AG04449 (cell line): ENCODE results near the gene PDZRN4.

Source experiments
- CTCF ChIA-PET: fragments of 350-600 bp; formaldehyde crosslinking; extraction: SDS; loops from one replicate; lab custom pipeline; 2021; ENCODE audit warnings: antibody characterized with exemption; lab: Yijun Ruan, JAX
- POLR2A ChIA-PET: fragments of 400-600, 350-600 bp; formaldehyde crosslinking; extraction: SDS; loops from one replicate; lab custom pipeline; 2020; ENCODE audit warnings: antibody characterized with exemption, inconsistent platforms; lab: Yijun Ruan, JAX
- DNase-seq: peaks from one replicate; pipeline ENCODE4 v3.0.0-alpha.2; 2010; ENCODE audit warnings: low read depth, low spot score
- H3K4me3 ChIP-seq: 2 replicates; pipeline ENCODE4 v1.5.1; 2011; ENCODE audit warnings: low read depth, mild to moderate bottlenecking, control low read depth, low read length
- TF ChIP-seq, protein P1 (sequence below): IDR thresholded peaks from one replicate; pipeline ENCODE4 v1.5.1; 2011; ENCODE audit warnings: mild to moderate bottlenecking, moderate library complexity, low read length, control low read depth, inconsistent platforms; ENCODE audit not compliant: insufficient read depth; ENCODE audit errors: missing control alignments

PDZRN4 gene

DNA sequence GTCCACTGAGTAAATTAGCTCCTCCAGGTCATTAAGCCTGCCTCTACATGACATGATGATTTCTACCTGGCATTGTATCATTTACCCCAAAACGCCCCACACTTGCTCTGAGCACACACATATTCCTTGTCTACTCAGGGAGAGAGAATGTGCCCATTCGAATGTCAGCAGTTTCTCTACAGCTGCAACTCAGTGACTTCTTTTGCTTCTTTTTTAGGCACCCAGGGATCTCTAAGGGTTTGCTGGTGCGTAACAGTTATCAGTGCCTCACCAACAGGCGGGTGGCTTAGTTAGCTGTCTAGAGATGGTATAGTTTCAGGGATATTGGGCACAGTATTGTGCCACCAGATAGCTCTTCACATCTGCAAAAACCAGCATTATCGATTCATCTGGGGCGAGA lies 316.9 kb downstream of the PDZRN4 start:
- CTCF ChIA-PET: no interaction called here
- no peak for DNase-seq
- no peak overlapping the region for H3K4me3 ChIP-seq
- POLR2A ChIA-PET: no interaction called here
- TF ChIP-seq, protein P1, sequence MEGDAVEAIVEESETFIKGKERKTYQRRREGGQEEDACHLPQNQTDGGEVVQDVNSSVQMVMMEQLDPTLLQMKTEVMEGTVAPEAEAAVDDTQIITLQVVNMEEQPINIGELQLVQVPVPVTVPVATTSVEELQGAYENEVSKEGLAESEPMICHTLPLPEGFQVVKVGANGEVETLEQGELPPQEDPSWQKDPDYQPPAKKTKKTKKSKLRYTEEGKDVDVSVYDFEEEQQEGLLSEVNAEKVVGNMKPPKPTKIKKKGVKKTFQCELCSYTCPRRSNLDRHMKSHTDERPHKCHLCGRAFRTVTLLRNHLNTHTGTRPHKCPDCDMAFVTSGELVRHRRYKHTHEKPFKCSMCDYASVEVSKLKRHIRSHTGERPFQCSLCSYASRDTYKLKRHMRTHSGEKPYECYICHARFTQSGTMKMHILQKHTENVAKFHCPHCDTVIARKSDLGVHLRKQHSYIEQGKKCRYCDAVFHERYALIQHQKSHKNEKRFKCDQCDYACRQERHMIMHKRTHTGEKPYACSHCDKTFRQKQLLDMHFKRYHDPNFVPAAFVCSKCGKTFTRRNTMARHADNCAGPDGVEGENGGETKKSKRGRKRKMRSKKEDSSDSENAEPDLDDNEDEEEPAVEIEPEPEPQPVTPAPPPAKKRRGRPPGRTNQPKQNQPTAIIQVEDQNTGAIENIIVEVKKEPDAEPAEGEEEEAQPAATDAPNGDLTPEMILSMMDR: no peak

DNA sequence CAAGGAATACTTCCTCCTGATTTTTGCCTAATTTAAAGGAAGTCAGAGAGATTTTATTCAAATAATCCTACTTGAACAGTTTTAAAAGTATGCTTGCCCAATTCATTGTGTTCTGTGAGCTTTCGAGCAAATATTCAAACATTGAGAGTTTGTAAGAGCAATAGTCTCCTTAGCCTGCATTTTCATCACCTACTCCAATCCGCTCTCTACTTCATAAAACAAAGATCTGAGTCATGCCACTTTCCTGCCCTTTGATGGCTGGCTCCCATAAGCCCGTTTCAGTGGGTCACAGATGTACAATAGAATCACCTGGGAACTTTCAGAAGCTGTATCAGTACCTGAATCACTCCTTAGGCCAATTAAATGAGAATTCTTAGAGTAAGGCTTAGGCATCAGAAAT lies 319.2 kb downstream of the PDZRN4 start:
- POLR2A ChIA-PET: no interaction called here
- CTCF ChIA-PET: no interaction called here
- no peak overlapping the region for H3K4me3 ChIP-seq
- DNase-seq: no peak
- TF ChIP-seq, protein P1: no peak

DNA sequence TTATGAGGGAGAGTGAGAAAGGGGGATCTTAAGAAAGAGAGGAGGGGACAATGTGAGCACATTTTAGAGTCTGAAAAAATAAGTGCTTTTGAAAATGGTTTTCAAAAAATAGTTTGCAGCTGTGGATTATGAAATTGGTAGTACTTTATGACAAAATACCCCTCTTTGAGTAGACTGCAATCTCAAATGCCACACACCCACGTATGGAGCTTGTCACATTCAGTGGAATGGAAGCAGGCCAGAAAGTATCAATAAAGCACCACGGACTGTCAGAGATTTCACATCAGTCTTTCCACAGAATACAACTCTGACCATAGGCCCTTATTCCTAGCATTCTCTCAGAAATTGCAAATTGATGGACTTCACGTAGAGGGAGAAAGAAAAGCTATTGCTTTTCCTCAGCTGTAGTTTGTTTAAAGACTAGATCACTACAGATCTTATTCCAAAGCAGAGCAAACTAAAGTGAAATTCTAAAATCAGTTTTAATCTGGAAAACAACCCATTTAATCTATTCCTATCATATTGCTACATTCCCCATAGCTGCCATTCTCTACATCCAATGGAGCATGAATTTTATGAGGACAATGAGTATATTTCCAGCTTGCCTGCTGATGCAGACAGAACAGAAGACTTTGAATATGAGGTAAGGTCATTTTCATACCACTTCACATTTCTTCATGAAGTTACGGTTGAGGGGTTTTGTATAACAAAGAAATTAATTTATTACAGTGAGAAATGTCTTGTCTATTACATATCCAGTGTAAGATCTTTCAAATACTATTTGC lies 321.3 kb downstream of the PDZRN4 start:
- H3K4me3 ChIP-seq: no peak overlapping the region
- POLR2A ChIA-PET: no interaction called here
- CTCF ChIA-PET: no interaction called here
- no peak for DNase-seq
- TF ChIP-seq, protein P1: no peak

DNA sequence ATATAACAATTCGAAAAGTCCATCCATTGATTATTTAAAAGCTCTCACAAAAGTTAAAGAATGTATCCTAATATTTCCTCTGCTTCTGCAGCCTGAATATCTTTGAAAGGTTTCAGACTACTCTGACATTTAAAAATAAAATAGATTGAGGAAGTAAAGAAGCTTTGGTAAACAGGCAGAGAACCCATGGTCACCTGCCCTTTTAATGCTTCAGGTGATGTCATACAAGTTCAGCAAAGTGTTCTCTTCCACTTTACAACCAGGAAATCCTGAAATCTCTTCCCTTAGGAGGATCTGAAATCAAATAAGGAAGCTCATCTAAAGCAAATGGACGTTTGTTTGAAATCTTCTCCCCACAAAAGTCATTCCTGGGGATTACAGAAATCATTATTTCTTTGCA lies 322.4 kb downstream of the PDZRN4 start:
- TF ChIP-seq, protein P1: no peak
- no peak overlapping the region for H3K4me3 ChIP-seq
- CTCF ChIA-PET: no interaction called here
- POLR2A ChIA-PET: no interaction called here
- DNase-seq: no peak

DNA sequence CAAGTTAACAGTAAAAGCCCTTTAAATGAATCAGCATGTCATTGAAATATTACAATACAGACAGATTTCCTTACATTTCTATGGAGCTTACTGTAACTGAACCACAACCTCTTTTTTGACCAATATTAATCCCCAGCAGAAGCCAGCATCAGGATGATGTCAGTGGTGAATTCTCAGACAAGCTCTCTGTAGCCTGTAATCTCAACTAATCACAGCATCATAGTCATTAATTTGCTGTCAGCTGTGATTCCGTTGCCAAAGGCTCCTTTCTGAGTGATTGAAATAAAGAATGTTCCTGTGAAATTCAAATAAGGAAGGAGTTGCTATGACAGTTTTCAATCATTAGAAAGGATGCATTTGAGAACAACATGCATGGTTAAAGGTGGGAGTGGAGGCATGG lies 323.1 kb downstream of the PDZRN4 start:
- CTCF ChIA-PET: no interaction called here
- TF ChIP-seq, protein P1: no peak
- H3K4me3 ChIP-seq: no peak overlapping the region
- POLR2A ChIA-PET: no interaction called here
- no peak for DNase-seq

DNA sequence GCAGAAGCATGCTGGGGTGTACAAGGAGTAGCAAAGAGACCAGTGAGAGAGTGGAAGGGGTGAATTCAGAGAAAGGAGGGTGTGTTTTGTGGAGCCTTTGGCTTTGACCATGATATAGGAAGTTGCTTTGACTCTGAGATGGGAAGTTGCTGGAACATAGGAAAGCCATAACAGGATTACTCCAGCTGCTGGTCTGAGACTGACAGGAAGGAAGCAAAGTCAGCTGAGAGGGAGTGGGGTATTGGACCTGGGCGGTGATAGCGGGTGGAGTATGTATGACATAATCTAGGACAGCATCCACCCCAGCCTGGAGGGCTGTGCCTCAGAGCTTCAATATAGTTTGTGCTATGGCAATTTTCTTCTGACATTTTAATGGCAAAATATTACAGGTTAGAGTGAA lies 324.4 kb downstream of the PDZRN4 start:
- TF ChIP-seq, protein P1: no peak
- H3K4me3 ChIP-seq: no peak overlapping the region
- ChIA-PET CTCF (no interaction called here), POLR2A (no interaction called here)
- no peak for DNase-seq
